ENCODE results near the gene KRT74.
A peak's percentile ranks its signal among the peaks of the same experiment; 100 is the strongest.

The KRT74 gene

GRCh38 chr12:52573743-52574142 is at the start of gene KRT74:
Gene KRT74, minus strand, starts transcription at chr12:52573843. Its CDS starts 66 bp downstream, at chr12:52573777.
- DNase-seq (ENCODE audit: low read depth in 2 of 2), result no peak

GRCh38 chr12:52622349-52622748 is 48.7 kb upstream of the KRT74 start:
- DNase-seq (ENCODE audit: low read depth in 2 of 2), result no peak

GRCh38 chr12:52618866-52619265 is 45.2 kb upstream of the KRT74 start:
- DNase-seq (ENCODE audit: low read depth in 2 of 2), result no peak

- DNase-seq (ENCODE audit: low read depth in 2 of 2), result no peak
These were observed 44.6 kb upstream of the KRT74 start, which contains the start of gene KRT73 for GRCh38 chr12:52618216-52618615. Gene KRT73, minus strand, starts transcription at chr12:52618559. Its CDS starts 35 bp downstream, at chr12:52618524.

GRCh38 chr12:52617403-52617785 is 43.8 kb upstream of the KRT74 start:
- DNase-seq (ENCODE audit: low read depth in 2 of 2), result no peak

GRCh38 chr12:52616680-52617402 is 43.2 kb upstream of the KRT74 start:
- no peak for DNase-seq (ENCODE audit: low read depth in 2 of 2)

GRCh38 chr12:52615912-52616311 is 42.3 kb upstream of the KRT74 start:
- no peak for DNase-seq (ENCODE audit: low read depth in 2 of 2)

- DNase-seq (ENCODE audit: low read depth in 2 of 2), result peak in 1 of 2 donors; percentile 35
These were observed 41.7 kb upstream of the KRT74 start for GRCh38 chr12:52615208-52615868.

- no peak for DNase-seq (ENCODE audit: low read depth in 2 of 2)
These were observed 41.0 kb upstream of the KRT74 start for GRCh38 chr12:52614381-52615207.

- DNase-seq (ENCODE audit: low read depth in 2 of 2), result no peak
These were observed 39.9 kb upstream of the KRT74 start for GRCh38 chr12:52613384-52614030.

GRCh38 chr12:52612431-52613383 is 39.1 kb upstream of the KRT74 start:
- no peak for DNase-seq (ENCODE audit: low read depth in 2 of 2)

- DNase-seq (ENCODE audit: low read depth in 2 of 2), result no peak
These were observed 37.4 kb upstream of the KRT74 start for GRCh38 chr12:52611080-52611468.

- no peak for DNase-seq (ENCODE audit: low read depth in 2 of 2)
These were observed 35.4 kb upstream of the KRT74 start for GRCh38 chr12:52608826-52609630.

GRCh38 chr12:52608161-52608560 is 34.5 kb upstream of the KRT74 start:
- DNase-seq (ENCODE audit: low read depth in 2 of 2), result no peak

GRCh38 chr12:52607314-52607713 is 33.7 kb upstream of the KRT74 start:
- DNase-seq (ENCODE audit: low read depth in 2 of 2), result no peak

- DNase-seq (ENCODE audit: low read depth in 2 of 2), result no peak
These were observed 33.1 kb upstream of the KRT74 start for GRCh38 chr12:52606581-52607218.

GRCh38 chr12:52606096-52606495 is 32.5 kb upstream of the KRT74 start:
- no peak for DNase-seq (ENCODE audit: low read depth in 2 of 2)

- DNase-seq (ENCODE audit: low read depth in 2 of 2), result no peak
These were observed 31.9 kb upstream of the KRT74 start for GRCh38 chr12:52605542-52605941.

- no peak for DNase-seq (ENCODE audit: low read depth in 2 of 2)
These were observed 31.2 kb upstream of the KRT74 start for GRCh38 chr12:52604859-52605258.

Data from stimulated activated CD4-positive, alpha-beta T cell treated with anti-CD3 and anti-CD28 coated beads, Interleukin-15, amount 100 ng/mL, for 48 hours (primary cell).